ENCODE data around the gene RHEB. TPM values are rescaled to one million over a fixed set of nuclear protein-coding genes. Genes with fewer than 3 reads are reported as not detected.

RHEB gene
- total and polyA plus RNA-seq, 2 of the 4 experiments (the other 2 are of a cell fraction), result 19.7 to 67.2 TPM

- no peak overlapping the region for H3K18ac ChIP-seq (ENCODE audit: low read depth, low read length)
- no peak for TF ChIP-seq CTCF (conservative IDR thresholded peaks at IDR 0.05; ENCODE audit: low read depth, low read length)
- TF ChIP-seq BHLHE40 (IDR thresholded peaks at IDR 0.05; ENCODE audit: low read depth, low read length), result no peak
- TF ChIP-seq CHD1 (IDR thresholded peaks at IDR 0.05; ENCODE audit: low read depth, low read length), result no peak
- no peak for TF ChIP-seq FOS (IDR thresholded peaks at IDR 0.05; ENCODE audit: low read depth, low read length)
- no peak for TF ChIP-seq CEBPB (IDR thresholded peaks at IDR 0.05; ENCODE audit: low read depth, low read length)
- TF ChIP-seq MXI1 (IDR thresholded peaks at IDR 0.05; ENCODE audit: borderline replicate concordance, low read depth, low read length), result no peak
- no peak for TF ChIP-seq RAD21 (IDR thresholded peaks at IDR 0.05; ENCODE audit: low read length)
- TF ChIP-seq USF2 (IDR thresholded peaks at IDR 0.05; ENCODE audit: low read depth, low read length), result no peak
- no peak for TF ChIP-seq MAFK (IDR thresholded peaks at IDR 0.05; ENCODE audit: low read depth, low read length)
- no peak for TF ChIP-seq POLR2A (IDR thresholded peaks at IDR 0.05; ENCODE audit: low read depth, low read length)
- TF ChIP-seq RCOR1 (IDR thresholded peaks at IDR 0.05; ENCODE audit: insufficient replicate concordance, low read length), result no peak
- no peak for TF ChIP-seq ELK1 (IDR thresholded peaks at IDR 0.05; ENCODE audit: borderline replicate concordance, low read depth, low read length)
- TF ChIP-seq SMC3 (IDR thresholded peaks at IDR 0.05; ENCODE audit: low read depth, low read length), result no peak
- no peak for TF ChIP-seq MAZ (IDR thresholded peaks at IDR 0.05; ENCODE audit: borderline replicate concordance, low read depth, low read length)
- TF ChIP-seq RFX5 (IDR thresholded peaks at IDR 0.05; ENCODE audit: low read depth, low read length), result no peak
- TF ChIP-seq NFE2L2 (IDR thresholded peaks at IDR 0.05; ENCODE audit: low read depth, low read length), result no peak
- no peak overlapping the region for H4K91ac ChIP-seq (ENCODE audit: insufficient read depth, low read depth, low read length)
- H2BK120ac ChIP-seq (ENCODE audit: low read depth, low read length), result no peak overlapping the region
- no peak overlapping the region for H2AK9ac ChIP-seq (replicated peaks; ENCODE audit: low read depth, low read length, poor library complexity)
- no peak overlapping the region for H3K9ac ChIP-seq (ENCODE audit: low read depth, low read length)
- DNase-seq, result no peak
- no peak overlapping the region for H3K23ac ChIP-seq (ENCODE audit: low read depth, low read length)
- no peak overlapping the region for H3K4me3 ChIP-seq (ENCODE audit: insufficient read depth, low read depth, low read length)
- no peaks in the 10 kb centered on the region for H3K9me3 ChIP-seq (ENCODE audit: control insufficient read depth, insufficient read depth, low read length)
- no peak overlapping the region for H3K4ac ChIP-seq (ENCODE audit: low read depth, low read length)
- CTCF ChIA-PET, result interaction anchor here (1.3 kb wide), 1 partner anchor 69 kb away, joined by 3 read pairs; no protein-coding TSS in a partner anchor
- no peaks in the 10 kb centered on the region for H4K20me1 ChIP-seq (ENCODE audit: insufficient read depth, low read length)
- H2AFZ ChIP-seq (replicated peaks; ENCODE audit: low read length, poor library complexity), result no peak overlapping the region
- peaks cover 6% of the 10 kb centered on the region; the same call in 1 of the 2 replicates for H3K4me1 ChIP-seq (ENCODE audit: control insufficient read depth, insufficient read depth, low read length)
- no peak overlapping the region for H3K4me2 ChIP-seq (ENCODE audit: low read depth, low read length)
- dilution Hi-C loops (cut with HindIII; ENCODE audit: low sequenced_read_pairs, unreplicated experiment) (no loop called here), intact Hi-C loops (cut with micrococcal nuclease) (no loop called here), in situ Hi-C loops (cut with MboI; ENCODE audit: low sequenced_read_pairs) (no loop called here)
- H3K27me3 ChIP-seq (ENCODE audit: control insufficient read depth, insufficient read depth, low read length), result peaks cover 14% of the 10 kb centered on the region
- ATAC-seq (ENCODE audit: low read depth), result no peak
- H3K79me1 ChIP-seq (ENCODE audit: low read depth in 1 of 2, low read length in 2 of 2), result no peaks in the 10 kb centered on the region
- no peak overlapping the region for H2BK5ac ChIP-seq (ENCODE audit: low read depth, low read length, poor library complexity, severe bottlenecking)
- WGBS, 2 experiments (ENCODE audit: extremely low coverage in 2 of 2, insufficient read length in 1 of 2), result 86% methylated on average over 6 of the region's 13 CpGs; no CpG with 5 or more reads in 1 of the 2 experiments
- no peak overlapping the region for H2BK15ac ChIP-seq (ENCODE audit: low read depth, low read length)
- no TSS peak for BruUV-seq (replicated peaks)
- H4K5ac ChIP-seq (ENCODE audit: low read depth, low read length), result no peak overlapping the region
- no peak overlapping the region for H2AK5ac ChIP-seq (ENCODE audit: low read depth, low read length)
- no peak overlapping the region for H3K14ac ChIP-seq (replicated peaks; ENCODE audit: low read depth, low read length)
- no peak overlapping the region for H3K27ac ChIP-seq (ENCODE audit: insufficient read depth, low read length)
- H3K9me1 ChIP-seq (ENCODE audit: insufficient read depth, low read length), result no peaks in the 10 kb centered on the region
- POLR2A ChIA-PET (ENCODE audit: unreplicated experiment), result no interaction called here
- H4K8ac ChIP-seq (ENCODE audit: low read depth in 2 of 2, low read length in 2 of 2), result no peak overlapping the region
- H3K56ac ChIP-seq (ENCODE audit: extremely low read depth, insufficient read depth, low read length), result no peak overlapping the region
- no peaks in the 10 kb centered on the region for H3K36me3 ChIP-seq (ENCODE audit: control insufficient read depth, insufficient read depth, low read length)
- no peak overlapping the region for H2BK20ac ChIP-seq (ENCODE audit: low read depth, low read length)
Measured at GRCh38 chr7:151437159-151437553, 82.5 kb downstream of the RHEB start.
